Transverse colon (tissue), 4 donors: ENCODE data around the gene C3orf20.

ENCODE experiments used
- CTCF ChIP-seq, 5 experiments: fragments of 200-600 bp in 3 of 5; fragments of 450-650 bp in 2 of 5; sonication (generic) in 3 of 5; IDR thresholded peaks; 1 replicate in 2 of 5; 2 replicates in 3 of 5; pipeline ENCODE4 v1.5.1; 2016 to 2017; ENCODE audit warnings: antibody characterized with exemption in 5 of 5, inconsistent platforms in 3 of 5, mild to moderate bottlenecking in 2 of 5, moderate library complexity in 1 of 5
- EP300 ChIP-seq: sonication (generic); formaldehyde crosslinking; IDR thresholded peaks from one replicate; pipeline ENCODE4 v1.6.1; 2017; ENCODE audit warnings: antibody characterized with exemption, low read depth
- POLR2A ChIP-seq: fragments of 450-650 bp; IDR thresholded peaks from one replicate; pipeline ENCODE4 v1.6.1; 2016; ENCODE audit warnings: antibody characterized with exemption, mild to moderate bottlenecking, moderate library complexity
- POLR2AphosphoS5 ChIP-seq, 3 donors: sonication (generic); formaldehyde crosslinking; IDR thresholded peaks; one replicate each; pipeline ENCODE4 v1.6.1; 2016; ENCODE audit warnings: antibody characterized with exemption in 3 of 3

GRCh38 chr3:14804835-14805780 is 130.2 kb downstream of the C3orf20 start:
- TF ChIP-seq EP300: no peak
- no peak for TF ChIP-seq POLR2AphosphoS5 (IDR thresholded peaks at IDR 0.05)
- no peak for TF ChIP-seq CTCF (IDR thresholded peaks at IDR 0.05)
- no peak for TF ChIP-seq POLR2A
